PC-9 (cell line): ENCODE measurements around the gene CLDN16. TPM values are rescaled to one million over a fixed set of nuclear protein-coding genes. Genes with fewer than 3 reads are reported as not detected.

Source experiments
- BruUV-seq: library from RNA; stranded (reverse); fragments of 400-500 nt; replicated peaks from 2 replicates; lab custom pipeline; 2021; lab: Mats Ljungman, UMichigan
- CTCF ChIA-PET: fragments of 300-600 bp; sonication (Branson Sonifier 250); formaldehyde crosslinking; loops from one replicate; lab custom pipeline; 2022; ENCODE audit warnings: antibody characterized with exemption; lab: Charles Lee
- POLR2A ChIA-PET: fragments of 300-600 bp; sonication (Branson Sonifier 250); formaldehyde crosslinking; loops from one replicate; lab custom pipeline; 2022; ENCODE audit warnings: antibody characterized with exemption; ENCODE audit not compliant: unreplicated experiment; lab: Charles Lee
- DNase-seq, 2 experiments: peaks; one replicate each; pipeline versions ENCODE4 v3.0.0 to v3.0.0-alpha.2; 2015 to 2022; ENCODE audit warnings: mixed read lengths in 1 of 2
- H2AFZ ChIP-seq: fragments of 200-600 bp; sonication (generic); 2 replicates; pipeline ENCODE4 v1.8.1; 2017; ENCODE audit warnings: antibody characterized with exemption
- H3F3A ChIP-seq: fragments of 200-600 bp; sonication (generic); 2 replicates; pipeline ENCODE4 v1.8.1; 2017; ENCODE audit warnings: antibody characterized with exemption, mild to moderate bottlenecking, low read depth; ENCODE audit not compliant: insufficient read depth
- H3K27ac ChIP-seq: fragments of 200-600 bp; sonication (generic); 2 replicates; pipeline ENCODE4 v1.6.1; 2016; ENCODE audit warnings: mixed run types
- H3K27me3 ChIP-seq: fragments of 200-600 bp; sonication (generic); 2 replicates; pipeline ENCODE4 v1.6.1; 2016; ENCODE audit warnings: low read depth, mixed run types; ENCODE audit not compliant: insufficient read depth
- H3K36me3 ChIP-seq: fragments of 200-600 bp; sonication (generic); 2 replicates; pipeline ENCODE4 v1.6.1; 2016; ENCODE audit warnings: low read depth, mixed run types
- H3K4me1 ChIP-seq: fragments of 200-600 bp; sonication (generic); replicated peaks from 2 replicates; pipeline ENCODE4 v1.6.1; 2016; ENCODE audit warnings: mixed run types; ENCODE audit not compliant: insufficient read depth
- H3K4me2 ChIP-seq: fragments of 200-600 bp; sonication (generic); 2 replicates; pipeline ENCODE4 v1.6.1; 2017; ENCODE audit warnings: mixed run types
- H3K4me3 ChIP-seq: fragments of 200-600 bp; sonication (generic); 2 replicates; pipeline ENCODE4 v1.6.1; 2016; ENCODE audit warnings: mixed run types
- H3K79me2 ChIP-seq: fragments of 200-600 bp; sonication (generic); 2 replicates; pipeline ENCODE4 v1.6.1; 2017; ENCODE audit warnings: low read depth, mixed run types
- H3K9me2 ChIP-seq: fragments of 200-600 bp; sonication (generic); 2 replicates; pipeline ENCODE4 v1.8.1; 2017; ENCODE audit warnings: mild to moderate bottlenecking; ENCODE audit not compliant: insufficient read depth
- H3K9me3 ChIP-seq: fragments of 200-600 bp; sonication (generic); 2 replicates; pipeline ENCODE4 v1.8.1; 2016; ENCODE audit warnings: low read depth; ENCODE audit not compliant: insufficient read depth
- H4K20me1 ChIP-seq: fragments of 200-600 bp; sonication (generic); 2 replicates; pipeline ENCODE4 v1.8.1; 2017; ENCODE audit not compliant: insufficient read depth
- CTCF ChIP-seq: fragments of 200-600 bp; sonication (generic); conservative IDR thresholded peaks from 2 replicates; pipeline ENCODE4 v1.6.1; 2017; ENCODE audit warnings: mixed run types, antibody characterized with exemption, mild to moderate bottlenecking, moderate library complexity
- EZH2 ChIP-seq: fragments of 200-600 bp; sonication (generic); IDR thresholded peaks from 2 replicates; pipeline ENCODE4 v1.8.0; 2017; ENCODE audit warnings: antibody characterized with exemption, low read depth
- intact Hi-C: fragments of 100-400 bp; cut with micrococcal nuclease; formaldehyde crosslinking; loops from one replicate; pipeline ENCODE4 v1.10.0; 2022; ENCODE audit not compliant: unreplicated experiment
- total RNA-seq: library from RNA; stranded (reverse); gene quantifications from 2 replicates; pipeline ENCODE4 v1.2.3, GENCODE V29; 2021

CLDN16 gene
- total RNA-seq, 1 experiment from 2014 or later = 0.46 TPM

GRCh38 chr3:190426806-190427507, 39.0 kb downstream of the CLDN16 start:
- no peaks in the 10 kb centered on the region for H3K4me1 ChIP-seq
- POLR2A ChIA-PET = no interaction called here
- no peaks in the 10 kb centered on the region for H3K36me3 ChIP-seq
- no peaks in the 10 kb centered on the region for H3K27me3 ChIP-seq
- CTCF ChIA-PET = interaction anchor here (0.6 kb wide), 1 partner anchor 202 kb away, joined by 5 read pairs; no protein-coding TSS in a partner anchor
- no peak overlapping the region for H2AFZ ChIP-seq
- no TSS peak for BruUV-seq
- TF ChIP-seq EZH2 = no peak
- no peak for TF ChIP-seq CTCF
- H3K9me2 ChIP-seq = no peaks in the 10 kb centered on the region
- no peaks in the 10 kb centered on the region for H4K20me1 ChIP-seq
- H3K4me3 ChIP-seq = no peak overlapping the region
- no peak for DNase-seq
- no peaks in the 10 kb centered on the region for H3K9me3 ChIP-seq
- no peaks in the 10 kb centered on the region for H3K79me2 ChIP-seq
- peaks cover 11% of the 10 kb centered on the region for H3F3A ChIP-seq
- no peak overlapping the region for H3K4me2 ChIP-seq
- H3K27ac ChIP-seq = no peak overlapping the region
- intact Hi-C loops = no loop called here

GRCh38 chr3:190429681-190430080, 41.7 kb downstream of the CLDN16 start:
- peaks cover 11% of the 10 kb centered on the region; the same call in 1 of the 2 replicates for H3K9me3 ChIP-seq
- no peaks in the 10 kb centered on the region for H3K9me2 ChIP-seq
- ChIA-PET CTCF (no interaction called here), POLR2A (no interaction called here)
- no peaks in the 10 kb centered on the region for H3K79me2 ChIP-seq
- H3K4me1 ChIP-seq = no peaks in the 10 kb centered on the region
- H3K4me3 ChIP-seq = no peak overlapping the region
- DNase-seq = no peak
- H4K20me1 ChIP-seq = no peaks in the 10 kb centered on the region
- peaks cover 9% of the 10 kb centered on the region for H3F3A ChIP-seq
- H3K4me2 ChIP-seq = no peak overlapping the region
- no peak overlapping the region for H3K27ac ChIP-seq
- no TSS peak for BruUV-seq
- TF ChIP-seq CTCF (no peak), EZH2 (no peak)
- H3K36me3 ChIP-seq = no peaks in the 10 kb centered on the region
- H2AFZ ChIP-seq = no peak overlapping the region
- no peaks in the 10 kb centered on the region for H3K27me3 ChIP-seq
- intact Hi-C loops = no loop called here

- CTCF ChIA-PET = no interaction called here
- POLR2A ChIA-PET = no interaction called here
- BruUV-seq = no TSS peak
Measured at GRCh38 chr3:190430906-190431305, 42.9 kb downstream of the CLDN16 start.

More at GRCh38 chr3:190430906-190431305, 42.9 kb downstream of the CLDN16 start:
- H3K9me3 ChIP-seq = peaks cover 11% of the 10 kb centered on the region; the same call in 1 of the 2 replicates
- no peaks in the 10 kb centered on the region for H3K36me3 ChIP-seq
- H4K20me1 ChIP-seq = no peaks in the 10 kb centered on the region
- H2AFZ ChIP-seq = no peak overlapping the region
- H3K4me2 ChIP-seq = no peak overlapping the region
- H3K79me2 ChIP-seq = no peaks in the 10 kb centered on the region
- no peaks in the 10 kb centered on the region for H3K9me2 ChIP-seq
- H3K4me1 ChIP-seq = no peaks in the 10 kb centered on the region
- H3K27me3 ChIP-seq = no peaks in the 10 kb centered on the region
- no peaks in the 10 kb centered on the region for H3F3A ChIP-seq
- H3K27ac ChIP-seq = no peak overlapping the region
- intact Hi-C loops = no loop called here
- TF ChIP-seq CTCF (no peak), EZH2 (no peak)
- H3K4me3 ChIP-seq = no peak overlapping the region
- no peak for DNase-seq
